ENCODE measurements around the gene SCLY. TPM values are rescaled to one million over a fixed set of nuclear protein-coding genes. Genes with fewer than 3 reads are reported as not detected.

The SCLY gene
- total RNA-seq, 1 donor from 2014 or later = 11.5 TPM

DNA sequence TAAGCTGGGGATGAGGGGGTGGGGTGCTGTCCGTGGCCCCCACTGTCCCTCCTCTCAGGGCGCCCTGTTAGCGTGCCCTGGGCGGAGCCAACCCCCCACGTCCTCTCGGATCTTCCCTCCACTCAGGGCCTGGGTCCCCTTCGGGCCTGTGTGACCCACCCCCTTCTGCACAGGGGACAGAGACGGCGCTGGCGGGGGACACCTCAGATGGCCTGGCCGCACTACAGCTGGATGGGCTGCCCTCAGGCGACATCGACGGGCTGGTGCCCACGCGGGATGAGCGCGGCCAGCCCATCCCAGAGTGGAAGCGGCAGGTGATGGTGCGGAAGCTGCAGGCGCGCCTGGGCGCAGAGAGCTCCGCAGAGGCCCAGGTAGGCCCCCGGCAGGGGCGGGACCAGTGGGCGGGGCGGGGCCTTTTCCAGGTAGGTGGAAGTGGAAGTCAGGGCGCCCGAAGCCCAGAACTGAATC is 67.8 kb downstream of the SCLY start:
- DNase-seq (ENCODE audit: low read depth) = no peak
- no peak overlapping the region for H3K4me3 ChIP-seq (ENCODE audit: low read depth, low read length)
- TF ChIP-seq, protein P1, sequence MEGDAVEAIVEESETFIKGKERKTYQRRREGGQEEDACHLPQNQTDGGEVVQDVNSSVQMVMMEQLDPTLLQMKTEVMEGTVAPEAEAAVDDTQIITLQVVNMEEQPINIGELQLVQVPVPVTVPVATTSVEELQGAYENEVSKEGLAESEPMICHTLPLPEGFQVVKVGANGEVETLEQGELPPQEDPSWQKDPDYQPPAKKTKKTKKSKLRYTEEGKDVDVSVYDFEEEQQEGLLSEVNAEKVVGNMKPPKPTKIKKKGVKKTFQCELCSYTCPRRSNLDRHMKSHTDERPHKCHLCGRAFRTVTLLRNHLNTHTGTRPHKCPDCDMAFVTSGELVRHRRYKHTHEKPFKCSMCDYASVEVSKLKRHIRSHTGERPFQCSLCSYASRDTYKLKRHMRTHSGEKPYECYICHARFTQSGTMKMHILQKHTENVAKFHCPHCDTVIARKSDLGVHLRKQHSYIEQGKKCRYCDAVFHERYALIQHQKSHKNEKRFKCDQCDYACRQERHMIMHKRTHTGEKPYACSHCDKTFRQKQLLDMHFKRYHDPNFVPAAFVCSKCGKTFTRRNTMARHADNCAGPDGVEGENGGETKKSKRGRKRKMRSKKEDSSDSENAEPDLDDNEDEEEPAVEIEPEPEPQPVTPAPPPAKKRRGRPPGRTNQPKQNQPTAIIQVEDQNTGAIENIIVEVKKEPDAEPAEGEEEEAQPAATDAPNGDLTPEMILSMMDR (conservative IDR thresholded peaks at IDR 0.05; ENCODE audit: low read depth, low read length) = no peak

- H3K4me3 ChIP-seq (ENCODE audit: low read depth, low read length) = no peak overlapping the region
- no peak for DNase-seq (ENCODE audit: low read depth)
- TF ChIP-seq, protein P1 (conservative IDR thresholded peaks at IDR 0.05; ENCODE audit: low read depth, low read length) = no peak
Observed at GRCh38 chr2:238129166-238130010, 68.6 kb downstream of the SCLY start.

GRCh38 chr2:238130111-238130695 is 69.4 kb downstream of the SCLY start:
- no peak for DNase-seq (ENCODE audit: low read depth)
- TF ChIP-seq, protein P1 (conservative IDR thresholded peaks at IDR 0.05; ENCODE audit: low read depth, low read length) = no peak
- no peak overlapping the region for H3K4me3 ChIP-seq (ENCODE audit: low read depth, low read length)

DNA sequence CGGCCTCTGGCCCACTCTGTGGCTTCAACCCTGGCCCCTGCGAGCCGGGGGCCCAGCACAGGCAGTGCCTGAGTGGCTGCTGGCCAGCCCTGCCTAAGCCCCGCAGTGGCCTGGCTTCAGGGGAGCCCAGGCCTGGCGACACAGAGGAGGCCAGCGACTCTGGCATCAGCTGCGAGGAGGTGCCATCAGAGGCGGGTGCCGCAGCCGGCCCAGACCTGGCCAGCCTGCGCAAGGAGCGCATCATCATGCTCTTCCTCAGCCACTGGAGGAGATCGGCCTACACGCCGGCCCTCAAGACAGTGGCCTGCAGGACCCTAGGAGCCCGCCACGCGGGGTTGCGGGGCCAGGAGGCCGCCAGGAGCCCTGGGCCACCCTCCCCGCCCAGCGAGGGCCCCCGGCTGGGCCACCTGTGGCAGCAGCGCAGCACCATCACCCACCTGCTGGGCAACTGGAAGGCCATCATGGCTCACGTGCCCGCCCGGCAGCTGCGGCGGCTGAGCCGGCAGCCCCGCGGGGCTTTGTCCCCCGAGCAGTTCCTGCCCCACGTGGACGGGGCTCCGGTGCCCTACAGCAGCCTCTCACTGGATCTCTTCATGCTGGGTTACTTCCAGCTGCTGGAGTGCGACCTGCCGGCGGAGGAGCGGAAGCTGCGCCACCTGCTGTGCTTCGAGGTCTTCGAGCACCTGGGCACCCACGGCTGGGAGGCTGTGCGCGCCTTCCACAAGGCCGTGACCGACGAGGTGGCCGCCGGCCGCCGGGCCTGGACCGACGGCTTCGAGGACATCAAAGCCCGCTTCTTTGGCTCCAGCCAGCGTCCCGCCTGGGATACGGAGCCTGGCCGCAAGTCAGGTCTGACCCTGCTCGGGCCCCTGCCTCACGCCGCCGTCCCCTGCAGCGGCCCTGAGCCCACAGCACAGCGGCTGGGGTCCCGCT is 70.2 kb downstream of the SCLY start:
- no peak for DNase-seq (ENCODE audit: low read depth)
- H3K4me3 ChIP-seq (ENCODE audit: low read depth, low read length) = no peak overlapping the region
- TF ChIP-seq, protein P1 (conservative IDR thresholded peaks at IDR 0.05; ENCODE audit: low read depth, low read length) = no peak

GRCh38 chr2:238131761-238132462 is 71.1 kb downstream of the SCLY start:
- TF ChIP-seq, protein P1 (conservative IDR thresholded peaks at IDR 0.05; ENCODE audit: low read depth, low read length) = no peak
- DNase-seq (ENCODE audit: low read depth) = no peak
- H3K4me3 ChIP-seq (ENCODE audit: low read depth, low read length) = no peak overlapping the region
